LNCAP (cell line): ENCODE data around the gene APOC1.

Experiments used
- CTCF ChIP-seq: fragments of 450-650 bp; IDR thresholded peaks from 2 replicates; pipeline ENCODE4 v1.5.1; 2017; ENCODE audit warnings: mild to moderate bottlenecking

Gene APOC1

GRCh38 chr19:44924243-44924725, 9.9 kb downstream of the APOC1 start:
- TF ChIP-seq CTCF, result no peak

DNA sequence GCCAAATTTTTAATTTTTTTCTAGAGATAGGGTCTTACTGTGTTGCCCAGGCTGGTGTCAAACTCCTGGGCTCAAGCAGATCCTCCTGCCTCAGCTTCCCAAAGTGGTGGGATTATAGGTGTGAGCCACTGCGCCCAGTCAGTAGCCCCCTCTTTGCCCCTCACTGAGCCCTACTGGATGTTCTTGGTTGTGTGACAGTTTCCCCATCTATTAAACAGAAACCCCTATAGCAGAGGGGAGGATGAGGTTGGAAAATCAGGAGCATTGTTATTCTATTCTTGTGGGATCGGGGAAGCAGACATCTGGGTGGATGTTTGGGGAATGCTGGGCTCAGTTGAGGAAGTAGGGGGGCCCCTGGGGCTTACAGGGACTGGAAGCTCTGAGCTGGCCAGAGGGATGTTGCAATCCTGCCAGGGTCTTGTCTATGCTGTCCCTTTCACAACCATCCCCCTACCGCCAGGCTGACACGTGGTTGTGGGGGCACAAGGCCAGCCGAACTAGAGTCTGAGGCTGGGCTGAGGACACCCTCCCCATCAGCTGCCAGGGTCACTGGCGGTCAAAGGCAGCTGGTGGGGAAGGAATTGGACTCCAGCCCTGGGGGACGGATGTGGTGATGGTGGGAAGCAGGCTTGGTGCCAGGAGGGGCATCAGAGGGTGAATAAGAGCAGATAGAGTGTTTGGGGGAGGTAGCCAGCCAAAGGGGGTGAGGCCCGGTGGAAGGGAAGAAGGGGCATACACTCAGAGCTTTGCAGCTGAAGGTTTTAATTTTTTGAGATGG, 10.9 kb downstream of the APOC1 start:
- no peak for TF ChIP-seq CTCF

DNA sequence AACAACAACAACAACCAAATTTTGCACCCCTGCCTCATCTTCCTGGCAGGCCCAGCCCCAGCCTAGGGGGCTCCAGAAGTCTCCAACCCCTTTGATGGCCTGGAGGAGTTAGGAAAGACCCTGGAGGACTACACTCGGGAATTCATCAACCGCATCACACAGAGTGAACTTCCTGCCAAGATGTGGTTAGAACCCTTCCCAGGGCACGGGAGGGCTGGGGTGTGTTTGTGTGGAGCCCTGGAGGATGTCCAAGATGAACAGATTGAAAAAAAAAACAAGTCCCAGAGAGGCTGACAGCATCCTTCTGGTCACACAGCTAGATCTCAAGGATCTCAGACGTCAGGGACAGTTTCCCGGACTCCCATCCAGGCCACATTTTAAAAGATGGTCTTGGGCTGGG, 13.3 kb downstream of the APOC1 start:
- TF ChIP-seq CTCF, result no peak

- TF ChIP-seq CTCF, result no peak
Measured at GRCh38 chr19:44930088-44930487, 15.7 kb downstream of the APOC1 start.

DNA sequence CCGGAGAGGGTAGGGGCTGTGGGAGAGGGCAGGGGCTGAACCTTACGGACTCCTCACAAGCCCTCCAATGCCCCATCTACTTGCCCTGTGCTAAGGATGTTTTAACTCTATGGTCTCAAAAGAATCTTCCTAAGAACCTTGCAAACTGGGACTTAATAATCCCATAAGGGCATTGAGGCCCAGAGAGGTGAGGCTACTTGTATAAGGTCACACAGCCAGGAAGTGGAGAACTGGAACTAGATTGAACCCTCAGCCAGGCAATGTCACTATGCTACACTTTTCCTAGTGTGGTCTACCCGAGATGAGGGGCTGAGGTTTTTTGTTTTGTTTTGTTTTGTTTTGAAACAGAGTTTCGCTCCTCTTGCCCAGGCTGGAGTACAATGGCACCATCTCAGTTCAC, 17.1 kb downstream of the APOC1 start:
- TF ChIP-seq CTCF, result no peak

- no peak for TF ChIP-seq CTCF
Measured at GRCh38 chr19:44939668-44940067, 25.3 kb downstream of the APOC1 start.

DNA sequence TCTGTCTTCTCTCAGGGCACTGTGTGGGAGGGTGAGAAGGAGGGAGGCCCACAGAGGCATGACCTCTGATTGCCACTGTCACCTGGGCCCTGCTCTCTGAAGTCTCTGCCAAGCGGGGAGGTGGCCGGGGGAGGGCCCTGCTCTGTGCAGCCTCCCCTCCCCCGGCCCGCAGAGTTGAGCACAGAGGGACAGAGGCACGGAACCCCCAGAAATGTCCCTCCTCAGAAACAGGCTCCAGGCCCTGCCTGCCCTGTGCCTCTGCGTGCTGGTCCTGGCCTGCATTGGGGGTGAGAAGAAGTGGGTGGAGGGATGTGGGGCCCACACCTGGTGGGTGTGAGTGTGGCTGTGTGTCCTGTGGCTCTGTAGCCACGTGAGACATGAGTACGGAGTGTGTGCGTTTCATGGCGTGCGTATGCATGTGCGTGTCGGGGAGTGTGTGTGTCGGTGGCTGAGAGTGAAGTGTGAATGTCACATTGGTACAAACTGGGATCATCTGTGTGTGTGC, 27.7 kb downstream of the APOC1 start, which contains the start of gene APOC4:
Gene APOC4 (plus strand): TSS at position 171 of the 505 bp plus-strand sequence. CDS start 41 bp downstream, at position 212.
- TF ChIP-seq CTCF, result no peak
